ENCODE measurements around the gene DBF4B. TPM values are rescaled to one million over a fixed set of nuclear protein-coding genes. Genes with fewer than 3 reads are reported as not detected.

DBF4B gene
- total and polyA plus RNA-seq, 2 of the 13 experiments (the other 11 are each of a cell fraction or from before 2014, with no cell fraction given): 11.7 to 13.2 TPM

DNA sequence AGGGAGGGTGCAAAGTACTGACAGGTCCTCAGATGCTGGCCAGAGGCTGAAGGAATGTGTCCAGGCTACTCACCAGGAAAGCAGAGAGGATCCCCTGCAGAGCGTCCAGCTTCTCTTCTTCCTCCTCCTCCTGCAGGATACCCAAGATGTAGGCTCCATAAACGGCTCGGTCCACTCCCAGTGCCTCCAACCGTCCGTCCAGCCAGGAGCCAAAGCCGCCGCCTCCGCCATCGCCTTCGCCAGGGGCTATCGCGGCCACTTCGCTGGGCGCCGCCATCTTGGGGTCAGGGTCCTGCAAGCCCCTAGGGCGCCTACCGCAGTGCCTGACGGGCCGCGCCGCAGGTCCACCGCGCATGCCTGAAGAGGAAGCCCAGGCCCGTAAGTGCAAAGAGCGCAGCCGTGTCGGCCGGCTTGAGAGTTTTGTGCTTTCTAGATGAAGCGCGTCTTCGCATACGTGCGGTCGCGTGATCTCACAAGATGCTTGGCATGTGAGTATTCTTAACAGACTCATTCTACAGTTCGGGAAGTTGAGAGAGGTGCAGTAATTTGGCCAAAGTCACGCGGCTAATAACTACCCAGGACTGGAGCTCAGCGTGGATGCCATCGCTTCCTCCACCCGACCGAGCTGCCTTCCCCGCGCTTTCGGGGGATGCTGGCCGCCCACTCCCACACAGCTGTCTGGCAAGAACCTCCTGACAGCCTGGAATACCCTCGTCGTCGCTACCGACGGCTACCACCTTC lies 18.8 kb upstream of the DBF4B start, which contains the start of gene CCDC43 (continued):
- TF ChIP-seq FOXJ3 (CRISPR knock-in tag; IDR thresholded peaks at IDR 0.05; ENCODE audit: borderline replicate concordance) (peak; percentile 47; the same call in 1 of the 2 replicates), ZNF180 (CRISPR knock-in tag; IDR thresholded peaks at IDR 0.05; ENCODE audit: borderline replicate concordance, low read depth) (no peak), ZIK1 (CRISPR knock-in tag; IDR thresholded peaks at IDR 0.05; ENCODE audit: borderline replicate concordance, low read depth) (peak; percentile 97), HES4 (CRISPR knock-in tag; IDR thresholded peaks at IDR 0.05; ENCODE audit: borderline replicate concordance) (no peak), ZSCAN29 (CRISPR knock-in tag; conservative IDR thresholded peaks at IDR 0.05) (peak; percentile 77), SALL2 (CRISPR knock-in tag; IDR thresholded peaks at IDR 0.05) (peak; percentile 99), ARNT (IDR thresholded peaks at IDR 0.05) (no peak), ZNF737 (CRISPR knock-in tag; IDR thresholded peaks at IDR 0.05; ENCODE audit: borderline replicate concordance) (peak; percentile 87; the same call in 1 of the 2 replicates), RFX1 (IDR thresholded peaks at IDR 0.05) (no peak; the same call in 1 of the 2 replicates), HIVEP1 (CRISPR knock-in tag; IDR thresholded peaks at IDR 0.05) (peak; percentile 90), MYC (CRISPR knock-in tag; IDR thresholded peaks at IDR 0.05; ENCODE audit: borderline replicate concordance) (peak; percentile 94), SOX6 (IDR thresholded peaks at IDR 0.05) (no peak), SOX6 (CRISPR knock-in tag; IDR thresholded peaks at IDR 0.05) (peak; percentile 70), EZH2 (conservative IDR thresholded peaks at IDR 0.05; ENCODE audit: low read depth, low read length) (no peak), ZFP36 (IDR thresholded peaks at IDR 0.05; ENCODE audit: borderline replicate concordance, low read depth, low read length, partially characterized antibody) (no peak)
- TF ChIP-seq, protein P1, sequence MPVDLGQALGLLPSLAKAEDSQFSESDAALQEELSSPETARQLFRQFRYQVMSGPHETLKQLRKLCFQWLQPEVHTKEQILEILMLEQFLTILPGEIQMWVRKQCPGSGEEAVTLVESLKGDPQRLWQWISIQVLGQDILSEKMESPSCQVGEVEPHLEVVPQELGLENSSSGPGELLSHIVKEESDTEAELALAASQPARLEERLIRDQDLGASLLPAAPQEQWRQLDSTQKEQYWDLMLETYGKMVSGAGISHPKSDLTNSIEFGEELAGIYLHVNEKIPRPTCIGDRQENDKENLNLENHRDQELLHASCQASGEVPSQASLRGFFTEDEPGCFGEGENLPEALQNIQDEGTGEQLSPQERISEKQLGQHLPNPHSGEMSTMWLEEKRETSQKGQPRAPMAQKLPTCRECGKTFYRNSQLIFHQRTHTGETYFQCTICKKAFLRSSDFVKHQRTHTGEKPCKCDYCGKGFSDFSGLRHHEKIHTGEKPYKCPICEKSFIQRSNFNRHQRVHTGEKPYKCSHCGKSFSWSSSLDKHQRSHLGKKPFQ (CRISPR knock-in tag; IDR thresholded peaks at IDR 0.05; ENCODE audit: insufficient replicate concordance): peak; percentile 70
- TF ChIP-seq, protein P2, sequence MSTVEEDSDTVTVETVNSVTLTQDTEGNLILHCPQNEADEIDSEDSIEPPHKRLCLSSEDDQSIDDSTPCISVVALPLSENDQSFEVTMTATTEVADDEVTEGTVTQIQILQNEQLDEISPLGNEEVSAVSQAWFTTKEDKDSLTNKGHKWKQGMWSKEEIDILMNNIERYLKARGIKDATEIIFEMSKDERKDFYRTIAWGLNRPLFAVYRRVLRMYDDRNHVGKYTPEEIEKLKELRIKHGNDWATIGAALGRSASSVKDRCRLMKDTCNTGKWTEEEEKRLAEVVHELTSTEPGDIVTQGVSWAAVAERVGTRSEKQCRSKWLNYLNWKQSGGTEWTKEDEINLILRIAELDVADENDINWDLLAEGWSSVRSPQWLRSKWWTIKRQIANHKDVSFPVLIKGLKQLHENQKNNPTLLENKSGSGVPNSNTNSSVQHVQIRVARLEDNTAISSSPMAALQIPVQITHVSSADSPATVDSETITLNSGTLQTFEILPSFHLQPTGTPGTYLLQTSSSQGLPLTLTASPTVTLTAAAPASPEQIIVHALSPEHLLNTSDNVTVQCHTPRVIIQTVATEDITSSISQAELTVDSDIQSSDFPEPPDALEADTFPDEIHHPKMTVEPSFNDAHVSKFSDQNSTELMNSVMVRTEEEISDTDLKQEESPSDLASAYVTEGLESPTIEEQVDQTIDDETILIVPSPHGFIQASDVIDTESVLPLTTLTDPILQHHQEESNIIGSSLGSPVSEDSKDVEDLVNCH (CRISPR knock-in tag; IDR thresholded peaks at IDR 0.05): no peak
- TF ChIP-seq, protein P3, sequence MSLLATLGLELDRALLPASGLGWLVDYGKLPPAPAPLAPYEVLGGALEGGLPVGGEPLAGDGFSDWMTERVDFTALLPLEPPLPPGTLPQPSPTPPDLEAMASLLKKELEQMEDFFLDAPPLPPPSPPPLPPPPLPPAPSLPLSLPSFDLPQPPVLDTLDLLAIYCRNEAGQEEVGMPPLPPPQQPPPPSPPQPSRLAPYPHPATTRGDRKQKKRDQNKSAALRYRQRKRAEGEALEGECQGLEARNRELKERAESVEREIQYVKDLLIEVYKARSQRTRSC (CRISPR knock-in tag; IDR thresholded peaks at IDR 0.05; ENCODE audit: low read depth): no peak
- TF ChIP-seq, protein P4, sequence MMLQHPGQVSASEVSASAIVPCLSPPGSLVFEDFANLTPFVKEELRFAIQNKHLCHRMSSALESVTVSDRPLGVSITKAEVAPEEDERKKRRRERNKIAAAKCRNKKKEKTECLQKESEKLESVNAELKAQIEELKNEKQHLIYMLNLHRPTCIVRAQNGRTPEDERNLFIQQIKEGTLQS (CRISPR knock-in tag; IDR thresholded peaks at IDR 0.05): no peak; the same call in none of the 2 replicates
- TF ChIP-seq, protein P5, sequence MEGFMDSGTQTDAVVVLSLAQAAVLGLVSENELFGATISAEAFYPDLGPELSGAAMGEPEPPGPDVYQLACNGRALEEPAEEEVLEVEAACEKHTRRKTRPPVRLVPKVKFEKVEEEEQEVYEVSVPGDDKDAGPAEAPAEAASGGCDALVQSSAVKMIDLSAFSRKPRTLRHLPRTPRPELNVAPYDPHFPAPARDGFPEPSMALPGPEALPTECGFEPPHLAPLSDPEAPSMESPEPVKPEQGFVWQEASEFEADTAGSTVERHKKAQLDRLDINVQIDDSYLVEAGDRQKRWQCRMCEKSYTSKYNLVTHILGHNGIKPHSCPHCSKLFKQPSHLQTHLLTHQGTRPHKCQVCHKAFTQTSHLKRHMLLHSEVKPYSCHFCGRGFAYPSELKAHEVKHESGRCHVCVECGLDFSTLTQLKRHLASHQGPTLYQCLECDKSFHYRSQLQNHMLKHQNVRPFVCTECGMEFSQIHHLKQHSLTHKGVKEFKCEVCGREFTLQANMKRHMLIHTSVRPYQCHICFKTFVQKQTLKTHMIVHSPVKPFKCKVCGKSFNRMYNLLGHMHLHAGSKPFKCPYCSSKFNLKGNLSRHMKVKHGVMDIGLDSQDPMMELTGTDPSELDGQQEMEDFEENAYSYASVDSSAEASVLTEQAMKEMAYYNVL (CRISPR knock-in tag; IDR thresholded peaks at IDR 0.05; ENCODE audit: borderline replicate concordance): peak; percentile 55; the same call in 1 of the 2 replicates
- TF ChIP-seq, protein P6, sequence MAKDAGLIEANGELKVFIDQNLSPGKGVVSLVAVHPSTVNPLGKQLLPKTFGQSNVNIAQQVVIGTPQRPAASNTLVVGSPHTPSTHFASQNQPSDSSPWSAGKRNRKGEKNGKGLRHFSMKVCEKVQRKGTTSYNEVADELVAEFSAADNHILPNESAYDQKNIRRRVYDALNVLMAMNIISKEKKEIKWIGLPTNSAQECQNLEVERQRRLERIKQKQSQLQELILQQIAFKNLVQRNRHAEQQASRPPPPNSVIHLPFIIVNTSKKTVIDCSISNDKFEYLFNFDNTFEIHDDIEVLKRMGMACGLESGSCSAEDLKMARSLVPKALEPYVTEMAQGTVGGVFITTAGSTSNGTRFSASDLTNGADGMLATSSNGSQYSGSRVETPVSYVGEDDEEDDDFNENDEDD (CRISPR knock-in tag; IDR thresholded peaks at IDR 0.05; ENCODE audit: borderline replicate concordance): peak; percentile 43; the same call in 1 of the 2 replicates

Measured in HepG2 (cell line).